B cell (primary cell): ENCODE measurements around the gene LRP5. TPM values are rescaled to one million over a fixed set of nuclear protein-coding genes. Genes with fewer than 3 reads are reported as not detected.

ENCODE experiments used
- ATAC-seq: fragments of 200-7000 bp; cut with Tn5 transposase; one replicate; pipeline ENCODE4 v1.10.0; 2021; ENCODE audit warnings: low read depth, mild to moderate bottlenecking, moderate number of reproducible peaks, moderate library complexity
- CTCF ChIA-PET: fragments of 350-600 bp; sonication (Branson Sonifier 250); formaldehyde crosslinking; loops from one replicate; lab custom pipeline; 2021; ENCODE audit warnings: antibody characterized with exemption, inconsistent platforms; lab: Charles Lee
- POLR2A ChIA-PET: fragments of 350-600 bp; sonication (Branson Sonifier 250); formaldehyde crosslinking; loops from one replicate; lab custom pipeline; 2021; ENCODE audit warnings: antibody characterized with exemption; lab: Charles Lee
- DNase-seq: peaks from one replicate; pipeline ENCODE4 v3.0.0; 2013
- H2AFZ ChIP-seq: 2 replicates; pipeline ENCODE4 v1.6.1; 2012; ENCODE audit warnings: mild to moderate bottlenecking, low read depth, low read length; ENCODE audit not compliant: insufficient read depth, poor library complexity, severe bottlenecking
- H3K27ac ChIP-seq, 2 donors: 1 replicate in 1 of 2; 2 replicates in 1 of 2; pipeline ENCODE4 v1.5.1; 2012 to 2013; ENCODE audit warnings: low read length in 2 of 2, mild to moderate bottlenecking in 2 of 2, moderate library complexity in 1 of 2
- H3K27me3 ChIP-seq, 4 experiments: fragments of 200-600 bp in 1 of 4; sonication (generic) in 1 of 4; replicated peaks in 1 of 4; 1 replicate in 2 of 4; 2 replicates in 2 of 4; pipeline versions ENCODE4 v1.6.1 to v1.7.0; 2013 to 2016; ENCODE audit warnings: low read length in 3 of 4, mild to moderate bottlenecking in 2 of 4, mixed read lengths in 1 of 4, moderate library complexity in 1 of 4; ENCODE audit not compliant: insufficient read depth in 4 of 4, control insufficient read depth in 3 of 4; ENCODE audit errors: control extremely low read depth in 1 of 4
- H3K36me3 ChIP-seq, 2 experiments: replicated peaks in 1 of 2; 1 replicate in 1 of 2; 2 replicates in 1 of 2; pipeline versions ENCODE4 v1.6.1 to v1.7.1; 2013; ENCODE audit warnings: low read length in 1 of 2; ENCODE audit not compliant: insufficient read depth in 2 of 2, control insufficient read depth in 1 of 2; ENCODE audit errors: control extremely low read depth in 1 of 2, extremely low read depth in 1 of 2
- H3K4me1 ChIP-seq, 2 donors: fragments of 200-600 bp in 1 of 2; sonication (generic) in 1 of 2; 1 replicate in 1 of 2; 2 replicates in 1 of 2; pipeline versions ENCODE4 v1.5.1 to v1.6.1; 2013 to 2017; ENCODE audit warnings: low read length in 2 of 2; ENCODE audit not compliant: control insufficient read depth in 2 of 2, insufficient read depth in 2 of 2
- H3K4me2 ChIP-seq: replicated peaks from 2 replicates; pipeline ENCODE3; 2012; ENCODE audit warnings: mild to moderate bottlenecking, low read depth, low read length; ENCODE audit not compliant: poor library complexity, severe bottlenecking
- H3K4me3 ChIP-seq, 5 experiments: fragments of 200-600 bp in 1 of 5; sonication (generic) in 1 of 5; 1 replicate in 3 of 5; 2 replicates in 2 of 5; pipeline versions ENCODE4 v1.5.1 to v1.7.0; 2011 to 2016; ENCODE audit warnings: low read length in 4 of 5, mild to moderate bottlenecking in 4 of 5, low read depth in 2 of 5, control low read depth in 1 of 5, moderate library complexity in 1 of 5; ENCODE audit not compliant: insufficient read depth in 1 of 5; ENCODE audit errors: control extremely low read depth in 1 of 5, extremely low read depth in 1 of 5
- H3K79me2 ChIP-seq: fragments of 200-600 bp; sonication (generic); one replicate; pipeline ENCODE4 v1.6.0; 2016; ENCODE audit warnings: low read length; ENCODE audit not compliant: control insufficient read depth, insufficient read depth
- H3K9ac ChIP-seq: fragments of 200-600 bp; sonication (generic); 2 replicates; pipeline ENCODE4 v1.6.1; 2017; ENCODE audit warnings: mild to moderate bottlenecking, low read length, moderate library complexity
- H3K9me3 ChIP-seq, 3 donors: one replicate each; pipeline versions ENCODE4 v1.6.1 to v1.7.1; 2013; ENCODE audit warnings: low read length in 2 of 3; ENCODE audit not compliant: control insufficient read depth in 2 of 3, insufficient read depth in 1 of 3; ENCODE audit errors: control extremely low read depth in 1 of 3
- H4K20me1 ChIP-seq: 2 replicates; pipeline ENCODE4 v1.6.0; 2012; ENCODE audit warnings: mild to moderate bottlenecking, low read length; ENCODE audit not compliant: insufficient read depth, control insufficient read depth, poor library complexity, severe bottlenecking
- H3K27ac Mint-ChIP-seq: one replicate; pipeline ENCODE4 v1.8.0; 2021; ENCODE audit warnings: mixed read lengths
- H3K27me3 Mint-ChIP-seq: one replicate; pipeline ENCODE4 v1.8.0; 2021; ENCODE audit warnings: mixed read lengths
- H3K4me1 Mint-ChIP-seq: one replicate; pipeline ENCODE4 v1.8.0; 2021; ENCODE audit warnings: mixed read lengths
- H3K4me3 Mint-ChIP-seq: one replicate; pipeline ENCODE4 v1.8.0; 2021; ENCODE audit warnings: mixed read lengths
- H3K9me3 Mint-ChIP-seq: one replicate; pipeline ENCODE4 v1.8.0; 2022; ENCODE audit warnings: mixed read lengths; ENCODE audit not compliant: insufficient read depth
- CTCF ChIP-seq: fragments of 200-600 bp; IDR thresholded peaks from one replicate; pipeline ENCODE4 v1.8.0; 2022; ENCODE audit warnings: antibody characterized with exemption, mild to moderate bottlenecking
- EZH2 ChIP-seq: IDR thresholded peaks from 2 replicates; pipeline ENCODE4 v1.6.1; 2012; ENCODE audit warnings: borderline replicate concordance, low read depth, mild to moderate bottlenecking, moderate library complexity, low read length; ENCODE audit not compliant: insufficient read depth, poor library complexity, severe bottlenecking
- WGBS: methylation state at CpG from one replicate; pipeline ENCODE4 v1.1.5; 2013; ENCODE audit warnings: missing lambda C conversion rate; ENCODE audit not compliant: insufficient coverage; 5-methylcytosine and 5-hydroxymethylcytosine counted together
- intact Hi-C: fragments of 100-400 bp; cut with micrococcal nuclease; formaldehyde crosslinking; loops from one replicate; pipeline ENCODE4 v1.10.0; 2022
- polyA plus RNA-seq: library from polyadenylated mRNA; depleted of rRNA; stranded (reverse); fragments of >200 nt; gene quantifications from 2 replicates; pipeline ENCODE4 v1.2.3, GENCODE V29; 2012
- total RNA-seq, 2 donors: library from RNA; stranded (reverse); fragments of 120-200 nt in 1 of 2; gene quantifications; 1 replicate in 1 of 2; 2 replicates in 1 of 2; pipeline versions ENCODE4 v1.2.3 to v1.2.4, GENCODE V29; 2013 to 2022

Gene LRP5
- total and polyA plus RNA-seq, 2 donors (not counting 1 experiment from before 2014, with no cell fraction given) = 2.4 to 13.9 TPM

GRCh38 chr11:68271023-68271780 is 41.2 kb upstream of the LRP5 start:
- H3K4me1 Mint-ChIP-seq = peaks cover 80% of the 10 kb centered on the region
- intact Hi-C loops = loop anchor here (1.0 to 5.0 kb wide), 5 partner anchors 14 to 264 kb away; partner anchors contain the start of gene NDUFS8

More at GRCh38 chr11:68271023-68271780, 41.2 kb upstream of the LRP5 start:
- WGBS = 7% methylated on average over 19 of the region's 23 CpGs
- H3K4me3 ChIP-seq = peak overlapping the region; percentile 41 to 99 (median 98)
- Mint-ChIP-seq H3K4me3 (peak overlapping the region; percentile 91), H3K9me3 (no peaks in the 10 kb centered on the region), H3K27ac (peak overlapping the region; percentile 97), H3K27me3 (no peaks in the 10 kb centered on the region)
- peaks cover 0 to 32% (median 10%) of the 10 kb centered on the region in 3 donors for H3K9me3 ChIP-seq
- H3K27me3 ChIP-seq = no peaks in the 10 kb centered on the region
- peak overlapping the region; percentile 99 for H3K4me2 ChIP-seq
- peak overlapping the region; percentile 99 for H3K9ac ChIP-seq
- TF ChIP-seq EZH2 = no peak
- peak; percentile 60 for TF ChIP-seq CTCF
- H2AFZ ChIP-seq = peak overlapping the region; percentile 75
- peak; percentile 83 for DNase-seq
- H3K4me1 ChIP-seq = peaks cover 66 to 78% of the 10 kb centered on the region in 2 donors
- peak overlapping the region; percentile 98 for H3K27ac ChIP-seq
- ATAC-seq = peak; percentile 12
- H4K20me1 ChIP-seq = peaks cover 29% of the 10 kb centered on the region
- POLR2A ChIA-PET = interaction anchor here (0.7 to 4.4 kb wide), 9 partner anchors 10 to 100 kb away, joined by 3 to 44 read pairs (median 10); partner anchors contain the start of gene KMT5B
- peaks cover 54% of the 10 kb centered on the region for H3K79me2 ChIP-seq
- CTCF ChIA-PET = interaction anchor here (0.7 to 10.9 kb wide), 12 partner anchors 11 to 114 kb away, joined by 3 to 275 read pairs (median 4); no protein-coding TSS in a partner anchor
- peaks cover 0 to 25% of the 10 kb centered on the region in 2 experiments for H3K36me3 ChIP-seq
